CD4-positive, alpha-beta T cell treated with Interleukin-15 for 1 hour (primary cell): ENCODE results near the gene PSMB10.
"Not testable (repeated sequence)": the region's sequence is repeated elsewhere in the genome, so short reads cannot be mapped to it uniquely, and the experiment has no call there.

Source experiments
- DNase-seq: peaks from one replicate; pipeline ENCODE4 v3.0.0-alpha.2; 2020

The PSMB10 gene

GRCh38 chr16:67941469-67942199, 5.0 kb upstream of the PSMB10 start:
- no peak for DNase-seq

DNA sequence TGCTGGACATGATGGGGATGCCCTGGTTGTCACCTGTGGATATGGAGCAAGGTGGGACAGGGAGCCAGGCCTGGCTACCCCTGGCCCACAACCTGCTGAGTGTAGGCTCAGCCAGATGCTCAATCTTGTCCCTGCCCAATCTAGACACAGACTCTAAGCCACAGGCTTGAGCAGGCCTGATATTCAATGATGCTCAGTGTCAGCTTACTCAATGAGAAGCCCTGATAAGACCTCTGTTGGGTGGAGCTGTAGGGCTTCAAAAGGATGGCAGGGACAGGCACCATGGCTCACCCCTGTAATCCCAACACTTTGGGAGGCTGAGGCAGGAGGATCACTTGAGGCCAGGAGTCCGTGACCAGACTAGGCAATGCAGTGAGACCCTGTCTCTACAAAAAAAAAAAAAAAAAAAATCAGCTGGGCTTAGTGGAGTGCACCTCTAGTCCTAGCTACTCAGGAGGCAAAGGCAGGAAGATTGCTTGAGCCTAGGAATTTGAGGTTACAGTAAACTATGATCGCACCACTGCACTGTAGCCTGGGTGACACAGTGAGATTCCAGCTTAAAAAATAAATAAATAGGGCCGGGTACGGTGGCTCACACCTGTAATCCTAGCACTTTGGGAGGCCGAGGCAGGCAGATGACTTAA, 3.9 kb upstream of the PSMB10 start:
- DNase-seq, result no peak

- peak; percentile 35 for DNase-seq
Observed at GRCh38 chr16:67939507-67940445, 3.1 kb upstream of the PSMB10 start.

GRCh38 chr16:67937713-67938112, 1.1 kb upstream of the PSMB10 start:
- DNase-seq, result not testable (repeated sequence)

GRCh38 chr16:67936880-67937605, 393 bp upstream of the PSMB10 start:
- peak; percentile 82 for DNase-seq

DNA sequence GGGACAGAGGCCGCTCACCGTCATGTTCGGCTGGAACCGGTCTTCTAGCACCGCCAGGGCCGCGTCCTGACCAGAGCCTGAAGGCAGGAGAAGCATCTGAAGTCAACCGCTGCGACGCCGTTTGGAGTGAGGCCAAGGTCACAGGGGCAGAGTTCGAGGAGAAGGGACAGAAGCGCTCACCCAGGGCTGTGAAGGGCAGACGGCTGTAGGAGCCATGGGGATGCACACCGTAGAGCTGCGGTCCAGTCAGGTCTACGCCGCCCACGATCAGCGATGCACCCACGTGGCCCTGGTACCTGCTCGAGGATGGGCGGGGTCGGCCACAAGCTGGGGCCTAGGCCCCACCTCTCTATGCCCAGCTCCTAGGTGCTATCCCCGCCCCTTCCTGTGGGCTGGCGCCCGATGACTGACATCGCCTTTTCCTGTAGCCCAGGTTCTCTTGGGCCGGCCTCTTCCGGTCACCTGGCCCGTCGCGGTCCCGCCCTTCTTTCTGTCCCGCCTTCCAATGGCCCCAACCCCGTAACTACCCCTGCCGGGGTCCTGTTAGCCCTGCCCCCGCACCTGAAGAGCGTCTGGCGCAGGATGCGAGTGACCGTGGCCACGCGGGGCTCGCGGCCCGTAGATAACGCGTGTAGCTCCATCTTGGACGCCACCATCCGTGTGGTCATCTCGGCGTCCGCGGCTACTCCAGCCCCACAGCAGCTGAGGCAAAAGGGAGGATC, 1.1 kb downstream of the PSMB10 start:
- DNase-seq, result peak; percentile 97

DNA sequence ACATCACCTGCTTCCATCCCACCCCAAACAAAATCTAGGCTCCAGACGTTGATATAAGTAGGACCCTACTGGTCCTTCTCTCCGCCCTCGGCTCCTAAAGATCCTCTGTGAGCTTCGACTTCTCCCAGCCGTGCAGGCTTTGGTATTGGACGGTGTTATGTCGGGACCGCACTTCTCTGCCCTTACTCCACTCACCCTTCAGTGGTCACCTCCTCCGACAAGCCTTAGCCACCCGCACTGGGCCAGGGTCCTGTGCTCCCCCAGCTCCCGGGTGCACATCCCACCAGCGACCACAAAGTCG, 1.6 kb downstream of the PSMB10 start:
- no peak for DNase-seq

DNA sequence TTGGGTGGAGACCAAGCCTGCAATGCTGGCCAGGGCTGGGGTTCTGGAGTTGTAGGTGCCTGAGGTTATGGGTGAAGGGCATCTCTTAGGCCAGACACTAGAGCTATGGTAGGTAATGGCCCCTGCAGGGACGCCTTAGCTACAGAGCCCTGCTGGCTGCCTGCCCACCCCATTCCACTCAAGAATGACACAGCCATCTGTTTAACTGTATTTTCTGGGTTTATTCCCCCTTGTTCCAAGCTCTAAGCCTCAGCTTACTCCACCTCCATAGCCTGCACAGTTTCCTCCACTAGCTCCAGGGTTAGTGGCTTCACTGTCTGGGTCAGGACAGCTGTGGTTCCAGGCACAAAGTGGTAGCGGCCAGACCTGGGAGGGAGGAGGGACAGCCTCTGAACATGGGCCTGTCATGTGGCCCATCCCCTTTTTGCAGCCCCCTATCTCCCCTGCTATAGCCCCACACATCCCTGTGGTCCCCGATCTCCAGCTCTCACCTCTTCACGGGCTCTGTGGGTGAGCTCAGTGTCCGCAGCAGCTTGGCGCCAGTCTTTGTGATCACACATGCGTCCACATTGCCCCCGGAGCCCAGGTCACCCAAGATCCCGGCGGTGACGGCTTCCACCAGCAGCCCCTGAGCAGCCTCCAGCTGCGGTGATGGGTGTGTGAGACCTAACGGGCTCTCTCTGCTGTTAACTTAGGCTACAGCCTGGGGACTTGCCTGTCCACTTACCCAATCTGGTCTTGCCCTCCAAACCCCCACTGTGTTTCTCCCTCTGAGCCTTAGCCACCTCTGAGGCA, 2.1 kb downstream of the PSMB10 start:
- no peak for DNase-seq

- no peak for DNase-seq
Observed at GRCh38 chr16:67933805-67934204, 2.8 kb downstream of the PSMB10 start.

- DNase-seq, result no peak
Observed at GRCh38 chr16:67932462-67932840, 4.2 kb downstream of the PSMB10 start.

DNA sequence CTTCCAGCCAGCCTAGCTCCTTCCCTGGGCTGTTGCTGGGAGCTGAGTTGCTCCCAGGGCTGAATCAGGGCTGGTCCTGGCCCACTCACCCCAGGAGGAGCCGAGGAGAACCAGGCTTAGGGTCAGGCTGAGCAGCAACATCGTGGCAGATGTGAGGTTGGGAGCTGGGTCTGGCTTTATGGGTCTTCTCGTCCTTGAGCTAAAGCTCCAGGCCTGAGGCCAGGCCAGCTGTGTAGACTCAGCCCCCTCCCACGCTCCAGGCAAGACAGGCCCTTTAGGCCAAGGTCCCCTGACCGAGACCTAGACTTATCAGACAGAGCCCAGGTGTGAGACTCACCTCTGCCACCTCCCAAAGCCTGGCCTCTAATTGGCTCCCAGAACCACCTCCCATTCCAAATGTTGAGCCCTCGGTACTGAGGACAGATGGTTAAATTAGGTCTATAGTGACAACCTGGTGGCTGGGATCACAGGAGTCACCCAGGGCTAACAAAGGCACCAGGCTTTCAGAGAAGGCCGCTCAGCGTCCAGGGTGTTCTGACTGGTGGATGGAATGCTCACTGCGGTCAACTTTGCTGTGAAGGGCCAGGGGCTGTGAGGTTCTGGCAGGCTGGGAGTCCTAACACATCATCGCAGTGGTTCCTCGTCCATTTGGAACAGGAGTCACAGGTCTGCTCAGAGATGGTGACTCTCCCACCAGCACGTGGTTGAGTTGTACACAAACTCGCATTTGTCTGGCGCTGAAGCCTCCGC, 4.8 kb downstream of the PSMB10 start, which contains the start of gene CTRL:
Gene CTRL (minus strand): TSS at position 151 of the 750 bp plus-strand sequence. CDS start 10 bp downstream, at position 141.
- DNase-seq, result no peak

- no peak for DNase-seq
Observed at GRCh38 chr16:67930678-67931211, 5.9 kb downstream of the PSMB10 start.

DNA sequence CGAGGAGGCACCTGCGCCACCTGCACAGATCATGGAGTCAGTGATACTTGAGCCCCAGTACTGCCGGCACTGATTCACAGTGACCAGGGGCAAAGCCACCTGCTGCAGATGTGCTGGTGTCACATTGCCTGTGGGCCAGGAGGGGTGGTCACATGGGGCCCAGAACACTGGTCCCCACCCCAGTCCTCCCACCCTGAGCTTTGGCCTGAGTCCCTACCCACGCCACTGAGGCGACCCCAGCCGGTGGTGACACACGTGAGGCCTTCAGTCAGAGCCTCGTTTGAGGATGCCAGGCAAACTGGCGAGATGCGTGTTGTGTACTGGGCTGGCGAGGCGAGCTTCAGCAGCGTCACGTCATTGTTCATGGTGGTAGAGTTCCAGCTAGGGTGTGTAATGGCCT, 6.5 kb downstream of the PSMB10 start:
- DNase-seq, result no peak

- DNase-seq, result peak; percentile 73
Observed at GRCh38 chr16:67928561-67929364, 7.9 kb downstream of the PSMB10 start.

GRCh38 chr16:67928147-67928546, 8.5 kb downstream of the PSMB10 start:
- no peak for DNase-seq

- DNase-seq, result no peak
Observed at GRCh38 chr16:67927131-67927941, 9.3 kb downstream of the PSMB10 start.

DNA sequence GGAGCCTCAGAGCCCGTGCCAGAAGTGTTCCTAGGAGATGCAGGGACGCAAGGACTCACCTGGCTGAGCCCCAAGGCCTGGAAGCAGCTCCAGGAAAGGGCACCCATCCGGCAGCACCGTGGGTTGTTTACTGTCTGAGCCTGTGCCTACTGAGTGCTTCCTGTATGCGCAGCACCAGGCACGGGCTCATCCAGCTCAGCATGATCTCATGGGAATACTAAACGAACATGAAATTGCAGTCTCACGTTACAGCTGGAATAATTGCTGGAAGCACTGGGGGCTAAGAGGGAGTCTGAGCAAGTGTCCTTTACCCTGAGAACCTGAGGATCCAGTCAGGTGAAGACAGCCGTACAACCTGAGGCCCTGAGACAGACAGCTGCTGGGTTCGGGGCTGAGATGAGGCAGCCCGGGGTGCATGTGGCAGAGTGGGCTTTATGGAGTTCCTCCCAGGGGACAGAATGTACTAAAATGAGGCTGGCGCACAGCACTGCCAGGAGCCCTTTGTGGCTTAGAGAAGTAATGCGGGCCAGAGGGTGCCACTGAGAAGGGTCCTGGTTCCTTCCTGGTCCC, 10.4 kb downstream of the PSMB10 start:
- DNase-seq, result no peak
